Ishikawa (cell line): ENCODE results near the gene NDUFV1.

Experiments
- CEBPB ChIP-seq: IDR thresholded peaks from 2 replicates; pipeline ENCODE4 v1.6.1; 2012
- CREB1 ChIP-seq: IDR thresholded peaks from 2 replicates; pipeline ENCODE4 v1.6.1; 2012; ENCODE audit warnings: low read depth
- EGR1 ChIP-seq: IDR thresholded peaks from 2 replicates; pipeline ENCODE4 v1.6.1; 2012
- EP300 ChIP-seq: IDR thresholded peaks from 2 replicates; pipeline ENCODE4 v1.6.1; 2012; ENCODE audit warnings: borderline replicate concordance
- FOXM1 ChIP-seq: IDR thresholded peaks from 2 replicates; pipeline ENCODE4 v1.6.1; 2012; ENCODE audit warnings: low read depth, borderline replicate concordance
- NFIC ChIP-seq: IDR thresholded peaks from 2 replicates; pipeline ENCODE4 v1.6.1; 2012
- RAD21 ChIP-seq: IDR thresholded peaks from 2 replicates; pipeline ENCODE4 v1.6.1; 2012; ENCODE audit warnings: low read depth
- TAF1 ChIP-seq: IDR thresholded peaks from 2 replicates; pipeline ENCODE4 v1.6.1; 2012; ENCODE audit warnings: low read depth, mild to moderate bottlenecking
- TCF12 ChIP-seq: IDR thresholded peaks from 2 replicates; pipeline ENCODE4 v1.6.1; 2012; ENCODE audit warnings: low read depth
- TEAD4 ChIP-seq: IDR thresholded peaks from 2 replicates; pipeline ENCODE4 v1.6.1; 2012
- YY1 ChIP-seq: IDR thresholded peaks from 2 replicates; pipeline ENCODE4 v1.6.1; 2012; ENCODE audit warnings: low read depth
- ZBTB7A ChIP-seq: IDR thresholded peaks from 2 replicates; pipeline ENCODE4 v1.6.1; 2012; ENCODE audit warnings: low read depth
- TF ChIP-seq, protein P1 (sequence below): IDR thresholded peaks from 2 replicates; pipeline ENCODE4 v1.6.1; 2012
- TF ChIP-seq, protein P2 (sequence below): IDR thresholded peaks from 2 replicates; pipeline ENCODE4 v1.6.1; 2012
- TF ChIP-seq, protein P3 (sequence below): IDR thresholded peaks from 2 replicates; pipeline ENCODE4 v1.6.1; 2012; ENCODE audit warnings: low read depth, mild to moderate bottlenecking

NDUFV1 gene

DNA sequence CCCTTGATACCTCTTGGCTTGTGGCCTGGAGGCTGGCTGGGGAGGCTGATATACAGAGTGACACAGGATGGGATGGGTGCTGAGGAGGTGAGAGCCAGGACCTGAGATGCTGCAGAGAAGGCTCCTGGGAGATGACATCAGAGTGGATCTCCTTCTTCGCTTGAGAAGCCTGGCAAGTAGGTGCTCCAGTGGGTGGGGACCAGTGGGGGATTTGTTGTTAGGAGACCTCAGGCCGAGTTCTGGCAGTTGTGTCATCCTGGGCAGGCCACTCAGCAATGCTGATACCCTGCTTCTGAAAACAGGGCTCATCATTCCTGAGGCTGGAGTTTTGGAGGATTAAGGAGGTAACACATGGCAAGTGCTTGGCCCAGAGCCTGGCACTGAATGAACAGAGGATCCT lies 1.9 kb upstream of the NDUFV1 start:
- TF ChIP-seq EP300 (no peak), YY1 (no peak), EGR1 (no peak), FOXM1 (no peak), ZBTB7A (no peak), TEAD4 (no peak), NFIC (no peak), CREB1 (no peak), CEBPB (no peak), TCF12 (no peak), TAF1 (no peak), RAD21 (no peak)
- TF ChIP-seq, protein P1, sequence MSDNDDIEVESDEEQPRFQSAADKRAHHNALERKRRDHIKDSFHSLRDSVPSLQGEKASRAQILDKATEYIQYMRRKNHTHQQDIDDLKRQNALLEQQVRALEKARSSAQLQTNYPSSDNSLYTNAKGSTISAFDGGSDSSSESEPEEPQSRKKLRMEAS = no peak
- TF ChIP-seq, protein P2, sequence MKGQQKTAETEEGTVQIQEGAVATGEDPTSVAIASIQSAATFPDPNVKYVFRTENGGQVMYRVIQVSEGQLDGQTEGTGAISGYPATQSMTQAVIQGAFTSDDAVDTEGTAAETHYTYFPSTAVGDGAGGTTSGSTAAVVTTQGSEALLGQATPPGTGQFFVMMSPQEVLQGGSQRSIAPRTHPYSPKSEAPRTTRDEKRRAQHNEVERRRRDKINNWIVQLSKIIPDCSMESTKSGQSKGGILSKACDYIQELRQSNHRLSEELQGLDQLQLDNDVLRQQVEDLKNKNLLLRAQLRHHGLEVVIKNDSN = no peak
- TF ChIP-seq, protein P3, sequence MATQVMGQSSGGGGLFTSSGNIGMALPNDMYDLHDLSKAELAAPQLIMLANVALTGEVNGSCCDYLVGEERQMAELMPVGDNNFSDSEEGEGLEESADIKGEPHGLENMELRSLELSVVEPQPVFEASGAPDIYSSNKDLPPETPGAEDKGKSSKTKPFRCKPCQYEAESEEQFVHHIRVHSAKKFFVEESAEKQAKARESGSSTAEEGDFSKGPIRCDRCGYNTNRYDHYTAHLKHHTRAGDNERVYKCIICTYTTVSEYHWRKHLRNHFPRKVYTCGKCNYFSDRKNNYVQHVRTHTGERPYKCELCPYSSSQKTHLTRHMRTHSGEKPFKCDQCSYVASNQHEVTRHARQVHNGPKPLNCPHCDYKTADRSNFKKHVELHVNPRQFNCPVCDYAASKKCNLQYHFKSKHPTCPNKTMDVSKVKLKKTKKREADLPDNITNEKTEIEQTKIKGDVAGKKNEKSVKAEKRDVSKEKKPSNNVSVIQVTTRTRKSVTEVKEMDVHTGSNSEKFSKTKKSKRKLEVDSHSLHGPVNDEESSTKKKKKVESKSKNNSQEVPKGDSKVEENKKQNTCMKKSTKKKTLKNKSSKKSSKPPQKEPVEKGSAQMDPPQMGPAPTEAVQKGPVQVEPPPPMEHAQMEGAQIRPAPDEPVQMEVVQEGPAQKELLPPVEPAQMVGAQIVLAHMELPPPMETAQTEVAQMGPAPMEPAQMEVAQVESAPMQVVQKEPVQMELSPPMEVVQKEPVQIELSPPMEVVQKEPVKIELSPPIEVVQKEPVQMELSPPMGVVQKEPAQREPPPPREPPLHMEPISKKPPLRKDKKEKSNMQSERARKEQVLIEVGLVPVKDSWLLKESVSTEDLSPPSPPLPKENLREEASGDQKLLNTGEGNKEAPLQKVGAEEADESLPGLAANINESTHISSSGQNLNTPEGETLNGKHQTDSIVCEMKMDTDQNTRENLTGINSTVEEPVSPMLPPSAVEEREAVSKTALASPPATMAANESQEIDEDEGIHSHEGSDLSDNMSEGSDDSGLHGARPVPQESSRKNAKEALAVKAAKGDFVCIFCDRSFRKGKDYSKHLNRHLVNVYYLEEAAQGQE = no peak

DNA sequence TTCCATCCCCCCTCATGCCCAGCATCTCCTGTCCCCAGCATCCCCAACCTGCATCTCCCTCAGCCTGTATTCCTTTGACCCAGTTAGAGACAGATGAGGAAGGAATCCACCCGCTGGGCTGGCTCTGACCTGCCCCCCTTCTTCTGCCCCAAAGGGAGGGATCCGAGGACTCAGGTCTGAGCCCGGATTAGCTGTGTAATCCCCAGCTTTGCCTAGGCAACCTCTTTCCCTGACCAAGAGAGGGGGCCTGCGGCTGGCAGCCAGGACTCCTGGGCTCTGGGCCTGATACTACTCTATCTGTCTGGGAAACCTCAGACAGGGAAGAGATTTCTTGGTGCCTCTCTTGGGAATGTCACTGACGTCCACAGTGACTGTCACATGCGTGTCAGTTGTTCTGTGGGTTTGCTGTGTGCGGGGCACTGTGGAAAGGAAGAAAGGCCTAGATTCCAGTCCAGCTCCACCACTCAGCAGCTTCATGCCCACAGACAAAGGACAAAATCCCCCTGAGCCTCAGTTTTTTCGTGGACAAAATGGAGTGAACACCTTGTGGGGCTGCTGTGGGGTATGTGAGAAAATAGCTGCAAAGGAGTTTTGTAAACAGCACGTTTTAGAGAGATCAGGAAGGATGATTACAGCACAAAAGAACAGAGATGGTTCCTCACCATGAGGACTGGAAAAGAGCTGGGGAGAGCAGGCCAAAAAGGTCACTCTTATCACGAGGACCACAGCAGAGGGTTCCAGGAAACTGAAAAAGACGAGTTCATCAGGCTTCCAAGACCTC lies 1.3 kb upstream of the NDUFV1 start:
- no peak for TF ChIP-seq ZBTB7A
- TF ChIP-seq EP300 = no peak
- no peak for TF ChIP-seq NFIC
- TF ChIP-seq, protein P2 = no peak
- TF ChIP-seq, protein P3 = no peak
- no peak for TF ChIP-seq EGR1
- no peak for TF ChIP-seq CEBPB
- no peak for TF ChIP-seq TEAD4

DNA sequence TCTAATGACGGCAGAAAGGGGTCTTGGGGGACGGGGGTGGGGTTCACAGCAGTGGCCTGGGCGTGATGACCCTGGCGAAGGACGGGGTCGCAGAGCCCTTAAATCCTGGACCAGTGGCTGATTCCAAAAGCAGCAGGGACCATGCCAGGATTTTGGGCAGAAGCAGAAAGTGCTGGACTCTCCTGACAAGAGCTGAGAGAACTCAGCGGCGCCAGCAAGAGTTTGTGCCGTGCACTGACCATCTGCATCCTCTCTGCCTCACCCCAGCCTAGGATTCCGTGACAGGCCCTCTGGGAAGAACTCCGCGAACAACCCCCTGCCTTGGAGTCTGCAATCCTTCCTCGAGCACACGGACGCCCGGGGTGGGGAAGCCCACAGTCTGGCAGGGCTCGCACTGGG lies 644 bp upstream of the NDUFV1 start:
- TF ChIP-seq EP300 = no peak
- no peak for TF ChIP-seq CREB1
- TF ChIP-seq CEBPB = no peak
- no peak for TF ChIP-seq ZBTB7A
- TF ChIP-seq, protein P2 = no peak
- no peak for TF ChIP-seq TAF1
- no peak for TF ChIP-seq TCF12

DNA sequence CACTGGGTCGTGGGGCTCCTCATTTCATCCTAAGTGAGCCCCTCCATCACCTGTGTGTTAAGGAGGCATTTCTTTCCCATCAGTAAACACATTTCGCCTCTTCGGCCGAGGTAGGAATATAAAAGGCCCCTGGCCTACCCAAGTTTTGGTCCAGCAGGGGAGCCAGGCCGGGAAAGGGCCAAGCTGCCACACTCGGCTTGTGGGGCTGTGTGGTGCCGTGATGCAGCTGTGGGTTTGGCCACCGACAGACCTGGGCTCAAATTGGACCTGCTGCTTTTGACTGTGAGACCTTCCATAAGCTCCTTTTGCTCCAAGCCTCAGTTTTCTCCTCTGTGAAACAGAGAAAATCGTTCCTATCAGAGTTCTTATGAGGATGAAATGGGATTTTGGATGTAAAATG lies 771 bp downstream of the NDUFV1 start:
- TF ChIP-seq, protein P1 = no peak
- TF ChIP-seq, protein P3 = no peak
- TF ChIP-seq CREB1 (no peak), ZBTB7A (no peak), EP300 (no peak), RAD21 (no peak), TCF12 (no peak)
- TF ChIP-seq, protein P2 = no peak
